Activated CD8-positive, alpha-beta memory T cell treated with anti-CD3 and anti-CD28 coated beads for 48 hours (primary cell): ENCODE data around the gene DOCK1.
"Not testable (repeated sequence)": the region's sequence is repeated elsewhere in the genome, so short reads cannot be mapped to it uniquely, and the experiment has no call there.

Experiments
- DNase-seq, 3 experiments: peaks; one replicate each; pipeline ENCODE4 v3.0.0-alpha.2; 2020; ENCODE audit warnings: low read depth in 2 of 3, low spot score in 2 of 3

DOCK1 gene

DNA sequence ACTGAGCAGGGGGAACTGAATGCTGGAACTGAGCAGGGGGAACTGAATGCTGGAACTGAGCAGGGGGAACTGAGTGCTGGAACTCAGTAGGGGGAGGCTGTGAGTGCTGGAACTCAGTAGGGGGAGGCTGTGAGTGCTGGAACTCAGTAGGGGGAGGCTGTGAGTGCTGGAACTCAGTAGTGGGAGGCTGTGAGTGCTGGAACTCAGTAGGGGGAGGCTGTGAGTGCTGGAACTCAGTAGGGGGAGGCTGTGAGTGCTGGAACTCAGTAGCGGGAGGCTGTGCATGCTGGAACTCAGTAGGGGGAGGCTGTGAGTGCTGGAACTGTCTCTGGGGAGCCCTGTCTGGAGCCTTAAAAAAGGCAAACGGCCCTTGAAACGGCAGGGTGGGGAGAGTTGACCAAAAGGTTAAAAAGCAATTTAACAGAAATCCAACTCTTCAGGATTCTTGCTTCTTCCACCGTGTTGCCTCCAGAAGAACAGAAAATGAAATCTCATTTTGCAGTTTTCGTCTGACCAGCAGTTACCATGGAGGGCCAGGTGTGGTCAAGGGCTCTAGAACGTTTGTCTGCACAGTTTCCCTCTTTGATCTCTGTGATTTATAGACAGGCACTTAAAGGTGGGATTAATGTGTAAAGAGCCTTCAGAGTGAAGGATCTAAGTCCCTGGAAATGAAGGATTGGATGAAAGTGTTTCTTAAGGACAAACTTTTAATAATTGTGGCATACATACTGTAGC is 19.1 kb downstream of the DOCK1 start:
- DNase-seq: no peak

DNA sequence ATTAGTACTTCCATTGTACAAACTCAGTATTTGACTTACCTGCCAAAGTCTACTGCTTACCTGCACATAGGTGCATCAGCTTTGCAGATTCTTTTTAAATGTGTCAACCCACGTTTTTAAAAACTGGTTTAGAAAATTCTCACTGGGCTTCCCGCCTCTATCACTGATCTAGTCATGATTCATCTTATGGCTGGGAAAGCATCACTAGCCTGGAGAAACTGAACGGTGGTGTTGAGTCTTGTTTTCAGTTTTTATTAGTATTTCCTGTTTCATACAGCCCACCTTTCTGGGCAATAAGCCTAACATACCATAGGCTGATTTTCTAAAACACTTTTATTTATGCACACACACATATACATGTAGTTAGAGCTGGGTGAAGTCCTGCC is 19.7 kb downstream of the DOCK1 start:
- DNase-seq: no peak

DNA sequence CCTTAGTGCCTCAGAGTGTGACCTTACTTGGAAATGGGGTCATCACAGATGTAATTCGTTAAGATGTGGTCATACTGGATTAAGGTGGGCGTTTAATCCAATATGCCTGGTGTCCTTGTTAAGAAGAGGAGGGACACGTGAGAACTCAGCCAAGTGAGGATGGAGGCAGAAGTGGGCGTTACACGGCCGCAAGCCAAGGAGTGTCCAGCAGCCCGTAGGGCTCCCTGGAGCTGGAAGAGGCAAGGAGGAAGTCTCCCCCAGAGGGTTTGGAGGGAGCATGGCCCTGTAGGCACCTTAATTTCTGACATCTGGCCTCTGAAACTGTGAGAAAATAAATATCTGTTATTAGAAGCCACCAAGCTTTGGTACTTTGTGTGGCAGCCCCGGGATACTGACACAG is 21.3 kb downstream of the DOCK1 start:
- DNase-seq: no peak

DNA sequence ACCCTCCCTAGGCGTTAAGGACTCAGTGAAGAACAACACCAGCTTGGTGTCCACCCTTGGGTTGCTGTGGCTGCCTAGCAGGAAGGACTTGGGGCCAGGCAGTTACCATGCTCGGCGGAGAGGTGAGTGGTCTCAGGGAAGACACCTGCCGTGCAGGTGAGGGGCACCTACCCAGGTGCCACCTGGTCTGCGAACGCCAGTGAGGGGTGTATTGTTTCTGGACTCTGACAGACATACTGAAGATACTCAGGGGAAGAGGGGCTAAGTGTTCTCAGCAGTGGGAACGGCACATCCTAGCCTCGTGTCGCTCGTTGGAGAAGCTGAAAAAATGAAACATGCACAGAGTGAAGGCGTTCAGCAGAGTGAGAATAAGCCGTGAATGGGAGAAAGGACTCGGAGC is 22.6 kb downstream of the DOCK1 start:
- no peak for DNase-seq

DNA sequence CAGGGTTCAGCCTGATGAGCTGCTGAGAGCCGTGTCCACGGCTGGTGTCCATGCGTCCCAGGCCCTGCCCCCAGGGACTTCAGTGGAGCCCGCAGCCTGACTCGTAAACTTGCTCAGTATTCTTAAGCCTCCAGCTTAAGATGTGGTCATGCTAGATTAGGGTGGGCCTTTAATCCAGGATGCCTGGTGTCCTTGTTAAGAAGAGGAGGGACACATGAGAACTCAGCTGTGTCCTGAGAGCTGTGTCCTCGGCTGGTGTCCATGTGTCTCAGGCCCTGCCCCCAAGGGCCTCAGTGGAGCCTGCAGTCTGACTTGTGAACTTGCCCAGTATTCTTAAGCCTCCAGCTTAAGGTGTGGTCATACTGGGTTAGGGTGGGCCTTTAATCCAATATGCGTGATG is 23.0 kb downstream of the DOCK1 start:
- DNase-seq: no peak

DNA sequence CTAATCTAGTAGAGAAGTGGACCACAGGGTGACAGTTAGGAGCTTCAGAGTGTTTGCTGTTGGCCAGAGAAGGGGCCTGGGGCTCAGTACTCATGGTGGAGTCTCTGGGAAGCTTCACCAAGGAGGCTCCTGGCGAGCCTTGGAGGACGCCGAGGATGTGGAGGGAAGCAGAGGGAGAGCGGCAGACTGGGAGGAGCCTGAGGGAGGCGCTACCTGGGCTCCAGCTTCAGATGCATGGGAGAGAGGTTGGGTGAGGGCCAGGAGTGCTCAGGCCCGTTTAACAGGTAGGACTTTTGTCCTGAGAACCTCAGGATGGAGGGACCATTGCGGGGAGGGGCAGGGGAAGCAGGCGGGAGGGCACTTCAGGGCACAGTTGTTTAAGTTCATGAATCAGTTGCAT is 24.2 kb downstream of the DOCK1 start:
- DNase-seq: no peak

DNA sequence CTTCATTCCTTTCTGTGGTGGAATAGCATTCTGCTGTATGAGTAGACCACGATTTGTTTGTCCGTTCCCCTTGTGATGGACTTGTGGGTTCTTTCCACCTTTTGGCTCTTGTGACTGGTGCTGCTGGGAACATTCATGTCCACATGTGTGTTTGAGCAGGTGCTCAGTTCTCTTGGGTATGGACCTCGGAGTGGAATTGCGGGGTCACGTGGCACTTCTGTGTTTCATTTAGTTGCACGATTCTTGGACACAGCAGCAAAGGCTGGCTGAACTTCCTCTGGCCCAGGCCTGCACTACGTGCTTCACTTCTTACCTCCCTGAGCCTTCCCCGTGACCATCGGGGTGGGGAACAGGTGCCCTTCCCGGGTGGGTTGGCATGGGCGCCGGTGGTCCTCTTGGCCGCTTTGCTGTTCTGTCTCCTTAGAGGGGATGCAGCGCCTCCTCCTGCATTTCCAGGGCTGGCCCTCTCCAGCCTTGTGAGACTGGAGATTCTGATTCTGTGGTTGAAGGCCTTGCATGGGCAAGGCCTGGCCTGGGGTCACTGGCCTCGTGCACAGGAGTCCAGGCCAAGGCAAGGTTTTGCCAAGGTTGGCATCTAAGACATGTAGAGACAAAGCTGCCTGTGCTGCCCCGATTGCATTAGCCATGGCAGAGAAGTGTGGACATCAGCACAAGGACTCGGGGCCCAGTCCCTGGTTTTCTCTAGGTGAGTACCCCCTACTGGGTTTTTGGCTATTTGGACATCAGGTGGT is 25.1 kb downstream of the DOCK1 start:
- DNase-seq: no peak

DNA sequence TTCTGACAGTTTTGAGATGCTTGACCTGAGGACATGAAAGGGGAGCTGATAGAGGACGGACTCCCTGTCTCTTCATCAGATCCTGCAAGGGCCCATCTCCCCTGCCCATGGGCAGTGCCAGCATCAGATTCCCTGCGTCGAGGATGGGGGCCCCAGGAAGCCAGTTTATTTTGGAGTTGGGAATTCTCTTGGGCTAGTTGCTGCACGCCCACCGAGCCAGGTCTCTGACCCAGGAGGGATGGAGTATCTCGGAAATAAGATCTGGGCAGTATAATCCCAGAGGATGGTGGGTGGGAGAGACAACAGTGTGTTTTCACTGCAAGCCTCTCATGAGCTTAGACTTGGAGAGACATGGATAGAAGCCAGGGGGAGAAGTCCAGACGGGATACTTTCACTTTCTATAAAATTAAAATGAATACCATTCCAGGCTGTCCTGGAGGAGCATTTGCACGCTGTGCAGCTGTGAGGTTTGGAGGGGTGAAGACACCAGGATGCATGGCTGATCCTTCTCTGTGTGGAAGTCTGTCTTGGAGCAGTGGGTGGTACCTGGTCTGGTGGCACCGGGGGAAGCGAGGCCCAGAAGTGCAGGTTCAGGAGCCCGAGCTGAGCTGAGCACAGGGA is 25.8 kb downstream of the DOCK1 start:
- DNase-seq: no peak

DNA sequence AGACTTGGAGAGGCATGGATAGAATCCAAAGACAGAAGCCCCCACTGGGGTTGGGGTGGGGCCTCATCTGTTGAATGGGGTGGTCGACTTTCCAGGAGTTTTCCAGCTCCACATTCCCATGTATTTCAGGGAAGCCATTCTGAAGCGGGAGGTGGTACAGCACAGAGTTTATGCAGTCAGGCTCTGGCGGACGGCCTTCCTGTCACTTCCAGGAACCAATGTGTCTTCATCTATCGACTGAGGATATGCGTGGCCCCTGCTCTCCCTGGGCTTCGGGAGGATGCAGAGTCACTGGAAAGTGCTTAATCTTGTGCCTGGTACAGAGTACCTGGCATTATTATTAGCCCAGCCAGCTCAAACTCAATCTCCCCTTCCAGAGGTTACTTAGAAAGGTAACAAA is 26.3 kb downstream of the DOCK1 start:
- no peak for DNase-seq

DNA sequence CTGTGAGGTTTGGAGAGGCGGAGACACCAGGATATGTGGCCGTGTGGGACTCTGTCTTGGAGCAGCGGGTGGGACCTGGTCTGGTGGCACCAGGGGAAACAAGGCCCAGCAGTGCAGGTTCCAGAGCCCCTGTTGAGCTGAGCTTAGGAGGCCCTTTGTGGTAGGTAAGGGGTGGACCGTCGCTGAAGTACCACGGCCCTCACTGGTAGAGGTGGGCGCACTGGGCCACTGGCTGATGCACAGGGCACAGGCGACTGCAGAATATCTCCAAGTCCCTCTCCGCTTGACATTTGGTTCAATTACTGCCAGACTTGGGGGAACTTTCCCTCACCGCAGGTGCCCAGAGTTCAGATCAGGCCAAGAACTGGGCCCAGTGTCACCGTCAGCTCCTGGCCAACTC is 27.3 kb downstream of the DOCK1 start:
- DNase-seq: no peak

DNA sequence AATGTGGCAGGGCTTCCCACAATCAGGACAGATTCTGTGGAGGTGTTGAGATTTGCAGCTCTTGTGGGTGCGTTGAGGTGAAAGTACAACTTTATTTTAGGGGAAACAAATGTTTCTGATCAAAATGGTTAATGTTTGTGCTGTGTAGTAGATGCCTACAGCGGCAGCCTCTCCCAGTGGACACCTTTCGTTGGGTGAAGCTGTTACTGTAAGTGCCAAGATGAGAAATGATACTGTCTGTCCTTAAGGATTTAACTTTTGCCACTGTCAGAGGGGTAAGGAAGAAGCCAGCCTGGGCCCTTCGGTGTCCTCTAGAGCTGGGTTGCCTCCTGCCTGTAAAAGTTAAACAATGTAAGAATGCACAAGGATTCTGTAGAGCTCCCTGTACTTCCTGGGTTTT is 27.9 kb downstream of the DOCK1 start:
- no peak for DNase-seq

DNA sequence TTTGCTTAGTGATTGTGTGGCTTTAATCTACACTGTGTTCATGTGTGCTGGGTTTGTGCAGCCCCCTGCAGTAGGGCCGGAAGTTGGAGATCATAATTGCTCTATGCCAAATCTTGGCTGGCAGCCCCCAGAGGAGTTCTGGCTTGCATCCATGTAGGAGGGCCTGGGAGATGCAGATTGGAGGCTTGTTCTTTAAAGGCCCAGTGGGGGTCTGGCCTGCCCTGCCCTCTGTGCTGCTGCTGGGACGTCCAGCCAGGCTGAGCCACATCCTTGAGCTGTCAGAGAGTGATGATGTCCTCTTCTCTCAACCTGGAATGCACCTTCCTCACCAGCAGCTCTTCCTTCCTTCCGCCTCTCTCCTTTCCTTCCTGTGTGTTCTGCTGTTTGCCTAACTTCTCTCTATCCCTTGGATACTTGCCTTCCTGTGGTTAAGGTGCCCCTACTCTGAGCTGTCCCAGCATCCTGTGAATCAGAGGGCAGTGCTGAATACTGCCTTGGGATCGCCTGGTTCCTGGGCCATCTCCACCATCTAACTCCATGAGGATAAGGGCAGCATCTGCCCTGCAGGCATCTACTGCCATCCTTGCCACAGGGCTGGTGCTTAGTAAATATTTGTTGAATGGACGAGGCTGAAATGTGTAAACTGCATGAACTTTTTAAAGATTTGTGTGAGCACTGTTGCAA is 30.2 kb downstream of the DOCK1 start:
- no peak for DNase-seq

DNA sequence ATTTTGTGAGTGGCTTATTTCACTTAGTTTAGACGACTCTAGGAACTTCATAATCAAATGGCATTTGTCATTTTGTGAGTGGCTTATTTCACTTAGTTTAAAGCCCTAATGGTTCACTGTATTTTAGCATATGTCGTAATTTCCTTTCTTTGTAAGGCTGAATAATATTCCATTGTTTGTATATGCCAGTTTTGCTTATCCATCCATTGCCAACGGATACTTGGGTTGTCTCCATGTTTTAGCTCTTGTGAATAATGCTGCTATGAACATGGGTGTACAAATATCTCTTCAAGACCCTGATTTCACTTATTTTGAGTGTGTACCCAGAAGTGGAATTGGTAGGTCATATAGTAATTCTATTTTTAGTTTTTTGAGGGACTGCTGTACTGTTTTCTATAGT is 31.8 kb downstream of the DOCK1 start:
- no peak for DNase-seq

DNA sequence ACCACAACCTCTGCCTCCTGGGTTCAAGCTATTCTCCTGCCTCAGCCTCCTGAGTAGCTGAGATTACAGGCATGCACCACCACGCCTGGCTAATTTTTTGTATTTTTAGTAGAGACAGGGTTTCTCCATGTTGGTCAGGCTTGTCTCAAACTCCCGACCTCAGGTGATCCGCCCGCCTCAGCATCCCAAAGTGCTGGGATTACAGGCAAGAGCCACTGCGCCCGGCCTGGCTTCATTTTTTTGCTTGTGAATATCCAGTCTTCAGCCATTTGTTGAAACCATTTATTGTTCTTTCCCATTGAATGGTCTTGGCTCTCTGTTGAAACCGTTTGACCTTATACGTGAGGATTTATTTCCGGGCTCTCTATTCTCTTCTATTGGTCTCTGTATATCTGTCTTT is 32.9 kb downstream of the DOCK1 start:
- DNase-seq: not testable (repeated sequence)

DNA sequence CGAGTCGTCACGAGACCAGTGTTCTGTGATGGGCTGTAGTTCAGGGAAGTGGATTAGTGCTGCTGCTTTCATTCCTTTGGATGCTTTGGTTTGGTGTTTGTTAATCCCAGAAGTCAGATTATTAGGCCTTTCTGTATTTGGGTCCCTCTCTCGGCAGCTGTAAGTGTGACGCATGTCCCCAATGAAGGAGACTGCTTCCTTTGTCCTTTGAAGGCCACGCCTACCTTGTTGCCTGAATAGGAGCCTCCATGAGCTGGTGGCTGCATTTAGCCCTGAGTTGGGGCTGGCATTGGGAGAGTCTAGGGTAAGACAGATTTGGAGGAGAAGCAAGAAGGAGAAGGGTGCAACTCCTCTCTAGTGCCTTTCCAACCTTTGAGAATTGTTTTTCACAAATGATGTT is 34.5 kb downstream of the DOCK1 start:
- no peak for DNase-seq

DNA sequence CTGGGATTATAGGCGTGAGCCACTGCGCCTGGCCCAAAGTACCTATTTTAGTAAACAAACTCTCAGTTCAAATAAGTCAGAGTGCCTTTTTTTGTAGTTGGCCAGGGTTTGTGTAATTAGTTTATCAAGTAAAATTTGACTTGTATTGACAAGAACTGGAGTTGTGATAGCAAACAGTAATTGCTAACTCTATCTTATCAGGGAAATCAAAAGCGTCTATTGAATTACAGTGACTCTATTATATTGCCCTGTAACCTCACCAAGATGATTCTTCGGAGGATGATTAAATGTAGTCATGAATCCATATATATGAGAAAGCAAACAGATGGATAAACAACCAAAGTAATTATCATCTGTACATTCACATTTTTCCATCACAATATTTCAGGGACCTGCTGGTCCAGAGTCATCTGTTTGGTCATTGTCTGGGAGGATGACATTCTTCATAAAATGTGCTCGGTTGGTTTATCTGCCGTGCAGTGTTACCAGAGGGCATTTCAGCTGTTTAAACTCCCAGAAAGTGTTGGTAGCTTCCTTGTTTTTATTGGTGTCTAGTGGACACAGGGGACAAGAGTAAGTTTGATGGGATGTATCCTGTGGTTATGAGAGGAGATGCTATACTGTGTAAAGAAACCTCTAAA is 35.6 kb downstream of the DOCK1 start:
- DNase-seq: no peak

DNA sequence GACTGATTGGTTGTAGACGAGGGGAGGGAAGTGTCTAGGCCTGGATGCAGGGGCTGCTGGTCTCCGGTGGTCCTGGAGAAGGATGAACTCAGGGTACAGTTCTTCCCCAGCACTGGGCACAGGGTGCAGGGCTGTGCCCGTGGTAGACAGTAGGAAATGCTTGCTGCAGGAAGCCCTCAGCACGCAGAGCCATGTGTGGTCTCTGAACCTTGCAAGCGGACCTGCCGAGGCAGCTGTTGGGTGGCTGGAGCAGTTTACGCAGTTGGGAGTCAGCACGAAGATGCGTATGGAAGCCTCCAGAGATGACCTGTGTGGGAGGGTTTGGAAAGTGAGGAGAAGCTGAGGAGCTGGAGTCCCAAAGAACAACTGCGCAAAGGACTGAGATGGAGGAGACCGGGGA is 39.0 kb downstream of the DOCK1 start:
- DNase-seq: no peak

DNA sequence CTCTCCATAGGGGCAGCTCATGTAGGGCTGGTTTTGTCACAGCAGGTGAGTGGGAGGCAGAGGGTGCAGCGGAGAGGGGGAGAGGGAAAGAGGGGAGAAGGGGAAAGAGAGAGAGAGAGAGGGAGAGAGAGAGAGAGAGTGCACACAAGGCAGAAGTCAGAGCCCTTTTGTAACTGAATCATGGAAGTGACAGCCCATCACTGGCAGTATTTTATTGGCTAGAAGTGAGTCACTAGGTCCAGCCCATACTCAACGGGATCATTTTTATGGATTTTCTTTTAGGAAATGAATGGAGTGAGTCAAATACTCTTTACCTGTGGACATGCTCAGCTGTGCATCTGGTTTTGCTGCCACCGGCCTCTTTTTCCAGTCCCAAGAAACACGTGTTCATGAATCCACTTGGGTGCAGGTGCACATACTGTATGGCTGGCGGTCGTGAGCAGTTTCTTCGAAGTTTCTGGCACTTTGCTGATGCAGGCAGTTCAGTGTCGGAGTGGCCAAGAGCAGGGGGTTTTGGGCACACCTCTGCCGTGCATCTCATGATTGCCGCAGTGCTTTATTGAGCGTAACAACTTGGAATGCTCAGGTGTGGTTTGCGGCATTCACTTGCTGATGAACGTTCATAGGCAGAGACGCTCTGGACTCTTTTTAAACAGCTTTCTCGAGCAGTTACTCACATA is 40.3 kb downstream of the DOCK1 start:
- DNase-seq: no peak

DNA sequence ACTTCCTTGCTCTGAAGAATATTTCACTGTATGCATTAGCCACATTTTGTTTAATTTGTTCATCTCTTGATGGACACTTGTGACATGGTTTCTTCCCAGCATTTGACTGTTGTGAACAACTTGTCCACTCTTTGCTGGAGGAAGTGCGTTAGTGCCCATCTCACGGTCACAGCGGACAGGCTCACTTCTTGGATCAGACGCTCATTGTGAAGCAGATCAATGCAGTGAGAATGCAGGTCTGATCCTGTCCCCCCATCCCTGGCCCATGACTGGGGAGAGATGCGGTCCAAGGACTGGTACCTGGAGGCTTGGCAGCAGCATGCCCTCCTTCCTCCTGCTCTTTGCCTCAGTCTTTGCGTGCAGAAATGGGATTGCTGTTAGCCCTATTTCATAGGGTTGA is 41.5 kb downstream of the DOCK1 start:
- no peak for DNase-seq

DNA sequence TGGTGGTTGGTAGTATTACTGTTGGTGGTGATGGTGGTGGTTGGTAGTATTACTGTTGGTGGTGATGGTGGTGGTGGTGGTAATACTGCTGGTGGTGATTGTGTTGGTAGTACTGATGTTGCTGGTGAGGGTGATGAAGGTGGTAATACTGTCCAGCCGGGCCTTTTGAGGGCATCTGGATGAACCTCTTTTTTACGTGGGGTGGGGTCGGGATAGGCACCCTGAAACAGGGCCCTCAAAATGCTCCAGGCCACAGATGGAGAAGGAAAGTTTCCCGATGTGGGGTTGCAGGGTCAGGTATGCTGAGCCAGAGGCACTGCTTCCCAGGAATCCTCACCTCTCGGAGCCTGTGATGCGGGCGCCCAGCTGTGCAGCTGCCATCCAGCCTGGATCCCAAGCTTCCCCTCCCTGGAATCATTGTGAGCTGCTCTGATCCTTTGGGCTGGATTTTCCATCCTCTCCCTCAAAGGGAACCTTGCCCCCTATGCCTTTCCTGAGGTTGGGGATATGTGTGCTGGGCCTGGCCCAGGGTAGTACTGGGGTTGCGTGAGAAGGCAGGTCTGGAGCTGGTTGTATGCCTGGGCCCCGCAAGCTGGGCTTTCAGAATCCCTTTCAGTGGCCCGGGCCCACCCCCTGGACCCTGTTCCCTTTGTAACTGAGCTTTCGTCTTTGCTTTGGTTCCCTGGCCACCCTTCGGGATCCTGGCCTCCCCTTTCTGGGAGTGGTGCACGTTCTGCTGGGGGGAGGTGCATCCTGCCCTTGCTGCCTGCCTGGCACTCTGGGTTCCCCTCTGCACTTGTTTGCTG is 43.3 kb downstream of the DOCK1 start:
- no peak for DNase-seq
